ENCODE data around the gene ABCB6. TPM values are rescaled to one million over a fixed set of nuclear protein-coding genes. Genes with fewer than 3 reads are reported as not detected.
A peak's percentile ranks its signal among the peaks of the same experiment; 100 is the strongest.

ABCB6 gene
- total and polyA plus RNA-seq, 10 of the 15 experiments (the other 5 are each of a cell fraction or from before 2014, with no cell fraction given), result 2.3 to 22.1 (median 13.8) TPM

DNA sequence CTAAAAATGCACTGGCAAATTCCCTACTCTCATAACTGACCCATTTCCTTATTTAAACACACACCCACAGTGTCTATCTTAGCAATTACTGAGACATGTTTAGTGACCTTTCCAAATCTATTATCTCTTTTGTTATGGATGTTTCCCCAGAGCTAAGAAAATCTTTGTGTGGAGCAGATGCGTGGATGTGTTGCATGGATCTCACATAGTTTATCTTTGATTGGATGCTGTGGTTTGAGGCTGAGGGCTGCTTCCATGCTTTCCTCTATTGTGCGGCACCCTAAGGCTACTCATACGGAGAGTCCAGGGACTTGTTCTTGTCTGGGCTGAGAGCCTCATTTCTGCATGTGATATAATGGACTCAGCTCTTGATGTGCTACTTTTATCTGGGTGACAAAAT, 15.6 kb upstream of the ABCB6 start (continued):
- TF ChIP-seq ZNF274 (IDR thresholded peaks at IDR 0.05; ENCODE audit: insufficient read depth, insufficient read length), result no peak

DNA sequence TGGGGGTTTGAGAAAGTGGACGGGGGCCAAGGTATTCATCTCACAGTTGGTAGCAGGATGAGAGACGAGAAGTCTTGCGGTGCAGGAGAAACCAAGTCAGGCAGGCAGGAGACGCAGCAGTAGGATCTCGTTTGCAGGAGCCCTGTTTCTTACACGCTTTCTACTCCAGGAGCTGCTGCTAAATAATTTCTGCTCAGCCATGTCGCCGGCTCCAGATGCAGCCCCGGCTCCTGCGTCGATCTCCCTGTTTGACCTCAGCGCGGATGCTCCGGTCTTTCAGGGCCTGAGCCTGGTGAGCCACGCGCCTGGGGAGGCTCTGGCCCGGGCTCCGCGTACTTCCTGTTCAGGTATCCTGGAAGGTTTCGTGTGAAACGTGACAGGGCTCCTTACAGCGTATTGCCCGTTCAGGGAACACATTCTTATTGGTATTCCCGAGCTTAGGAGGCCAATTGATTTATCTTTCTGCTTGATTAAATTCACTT, 11.3 kb upstream of the ABCB6 start:
- Histone ChIP-seq H3K4me1 (ENCODE audit: control insufficient read depth, insufficient read depth, low read length) (peaks cover 15% of the 10 kb centered on the region), H3K9ac (ENCODE audit: control insufficient read depth, insufficient read depth, low read length) (peak overlapping the region; percentile 92), H3K79me2 (ENCODE audit: control insufficient read depth, insufficient read depth, low read length) (peaks cover 44% of the 10 kb centered on the region), H3K27me3 (replicated peaks in 1 of 2; ENCODE audit: control insufficient read depth in 2 of 2, insufficient read depth in 2 of 2, low read length in 1 of 2) (no peaks in the 10 kb centered on the region), H3K36me3 (ENCODE audit: control insufficient read depth in 2 of 2, insufficient read depth in 2 of 2, low read length in 1 of 2) (peaks cover 8 to 32% of the 10 kb centered on the region in 2 experiments), H3K9me3 (replicated peaks; ENCODE audit: control insufficient read depth, insufficient read depth, low read length) (no peaks in the 10 kb centered on the region), H3K27ac (ENCODE audit: control insufficient read depth, insufficient read depth) (peak overlapping the region; percentile 83), H4K20me1 (ENCODE audit: control insufficient read depth, insufficient read depth) (no peaks in the 10 kb centered on the region), H3K4me2 (ENCODE audit: control insufficient read depth, insufficient read depth) (peak overlapping the region; percentile 74), H3K4me3 (peak overlapping the region; percentile 89), H2AFZ (ENCODE audit: control insufficient read depth, low read depth, low read length) (peak overlapping the region; percentile 45)
- DNase-seq (ENCODE audit: low read depth, low spot score) (no peak), ATAC-seq (peak; percentile 56), FAIRE-seq (no peak)
- in situ Hi-C loops (cut with MboI) (no loop called here), intact Hi-C loops (cut with micrococcal nuclease; ENCODE audit: unreplicated experiment) (no loop called here)
- ChIA-PET POLR2A (interaction anchor here (0.6 to 3.5 kb wide), 13 partner anchors 12 to 672 kb away, joined by 3 to 45 read pairs (median 7); partner anchors contain the start of genes ABCB6, CNPPD1, DNAJB2 and DNPEP), SMC1A (ENCODE audit: uncharacterized antibody, unreplicated experiment) (interaction anchor here (0.9 to 2.7 kb wide), 12 partner anchors 9 to 92 kb away, joined by 3 to 22 read pairs (median 4); partner anchors contain the start of genes ABCB6, CNPPD1, GLB1L and STK16), RAD21 (ENCODE audit: unreplicated experiment) (interaction anchor here (1.0 to 2.6 kb wide), 8 partner anchors 12 to 70 kb away, joined by 3 to 14 read pairs (median 6); partner anchors contain the start of genes ABCB6, GLB1L, STK16 and ZFAND2B), CTCF (interaction anchor here (0.8 to 2.8 kb wide), 12 partner anchors 7 to 349 kb away, joined by 3 to 16 read pairs (median 6); partner anchors contain the start of genes GLB1L, STK16, WNT10A and ZFAND2B)
- TSS peak; percentile 77 for BruUV-seq (replicated peaks)
- WGBS (ENCODE audit: insufficient coverage, insufficient replicate concordance, low lambda C conversion rate, missing lambda C conversion rate), result under 1% methylated on average over 24 of the region's 24 CpGs
- TF ChIP-seq MEF2A (IDR thresholded peaks at IDR 0.05; ENCODE audit: insufficient read depth, low read depth, low read length) (no peak), HDAC2 (IDR thresholded peaks at IDR 0.05) (peak; percentile 24; the same call in 1 of the 2 replicates), CBX3 (IDR thresholded peaks at IDR 0.05; ENCODE audit: borderline replicate concordance, low read depth) (no peak), KDM1A (IDR thresholded peaks at IDR 0.05; ENCODE audit: borderline replicate concordance) (no peak), EP300 (IDR thresholded peaks at IDR 0.05; ENCODE audit: borderline replicate concordance in 1 of 2, control insufficient read depth in 1 of 2, low read depth in 2 of 2, low read length in 2 of 2) (no peak), PAX8 (IDR thresholded peaks at IDR 0.05) (no peak), GABPA (IDR thresholded peaks at IDR 0.05; ENCODE audit: low read depth) (no peak), SP1 (IDR thresholded peaks at IDR 0.05; ENCODE audit: low read depth, low read length) (no peak), SIN3A (IDR thresholded peaks at IDR 0.05; ENCODE audit: low read depth, low read length) (no peak), NFIC (IDR thresholded peaks at IDR 0.05; ENCODE audit: low read depth, low read length) (no peak), STAT3 (IDR thresholded peaks at IDR 0.05; ENCODE audit: low read depth, low read length) (no peak), ZNF217 (IDR thresholded peaks at IDR 0.05) (no peak)
- TF ChIP-seq, protein P1, sequence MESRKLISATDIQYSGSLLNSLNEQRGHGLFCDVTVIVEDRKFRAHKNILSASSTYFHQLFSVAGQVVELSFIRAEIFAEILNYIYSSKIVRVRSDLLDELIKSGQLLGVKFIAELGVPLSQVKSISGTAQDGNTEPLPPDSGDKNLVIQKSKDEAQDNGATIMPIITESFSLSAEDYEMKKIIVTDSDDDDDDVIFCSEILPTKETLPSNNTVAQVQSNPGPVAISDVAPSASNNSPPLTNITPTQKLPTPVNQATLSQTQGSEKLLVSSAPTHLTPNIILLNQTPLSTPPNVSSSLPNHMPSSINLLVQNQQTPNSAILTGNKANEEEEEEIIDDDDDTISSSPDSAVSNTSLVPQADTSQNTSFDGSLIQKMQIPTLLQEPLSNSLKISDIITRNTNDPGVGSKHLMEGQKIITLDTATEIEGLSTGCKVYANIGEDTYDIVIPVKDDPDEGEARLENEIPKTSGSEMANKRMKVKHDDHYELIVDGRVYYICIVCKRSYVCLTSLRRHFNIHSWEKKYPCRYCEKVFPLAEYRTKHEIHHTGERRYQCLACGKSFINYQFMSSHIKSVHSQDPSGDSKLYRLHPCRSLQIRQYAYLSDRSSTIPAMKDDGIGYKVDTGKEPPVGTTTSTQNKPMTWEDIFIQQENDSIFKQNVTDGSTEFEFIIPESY (IDR thresholded peaks at IDR 0.05), result no peak
- TF ChIP-seq, protein P2, sequence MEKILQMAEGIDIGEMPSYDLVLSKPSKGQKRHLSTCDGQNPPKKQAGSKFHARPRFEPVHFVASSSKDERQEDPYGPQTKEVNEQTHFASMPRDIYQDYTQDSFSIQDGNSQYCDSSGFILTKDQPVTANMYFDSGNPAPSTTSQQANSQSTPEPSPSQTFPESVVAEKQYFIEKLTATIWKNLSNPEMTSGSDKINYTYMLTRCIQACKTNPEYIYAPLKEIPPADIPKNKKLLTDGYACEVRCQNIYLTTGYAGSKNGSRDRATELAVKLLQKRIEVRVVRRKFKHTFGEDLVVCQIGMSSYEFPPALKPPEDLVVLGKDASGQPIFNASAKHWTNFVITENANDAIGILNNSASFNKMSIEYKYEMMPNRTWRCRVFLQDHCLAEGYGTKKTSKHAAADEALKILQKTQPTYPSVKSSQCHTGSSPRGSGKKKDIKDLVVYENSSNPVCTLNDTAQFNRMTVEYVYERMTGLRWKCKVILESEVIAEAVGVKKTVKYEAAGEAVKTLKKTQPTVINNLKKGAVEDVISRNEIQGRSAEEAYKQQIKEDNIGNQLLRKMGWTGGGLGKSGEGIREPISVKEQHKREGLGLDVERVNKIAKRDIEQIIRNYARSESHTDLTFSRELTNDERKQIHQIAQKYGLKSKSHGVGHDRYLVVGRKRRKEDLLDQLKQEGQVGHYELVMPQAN (conservative IDR thresholded peaks at IDR 0.05), result no peak
- TF ChIP-seq, protein P3, sequence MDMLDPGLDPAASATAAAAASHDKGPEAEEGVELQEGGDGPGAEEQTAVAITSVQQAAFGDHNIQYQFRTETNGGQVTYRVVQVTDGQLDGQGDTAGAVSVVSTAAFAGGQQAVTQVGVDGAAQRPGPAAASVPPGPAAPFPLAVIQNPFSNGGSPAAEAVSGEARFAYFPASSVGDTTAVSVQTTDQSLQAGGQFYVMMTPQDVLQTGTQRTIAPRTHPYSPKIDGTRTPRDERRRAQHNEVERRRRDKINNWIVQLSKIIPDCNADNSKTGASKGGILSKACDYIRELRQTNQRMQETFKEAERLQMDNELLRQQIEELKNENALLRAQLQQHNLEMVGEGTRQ (IDR thresholded peaks at IDR 0.05; ENCODE audit: borderline replicate concordance, low read depth, low read length), result no peak

All from GM12878 (cell line).